Hematopoietic multipotent progenitor cell treated with erythropoietin and hydrocortisone succinate and interleukin-3 and kit ligand, for 6 days (in vitro differentiated cells): ENCODE data around the gene AUP1.

Experiments used
- DNase-seq: peaks from one replicate; pipeline ENCODE4 v3.0.0-alpha.2; 2015

Gene AUP1

GRCh38 chr2:74556159-74556558 lies 26.7 kb upstream of the AUP1 start:
- DNase-seq, result no peak

GRCh38 chr2:74555610-74556103 lies 26.2 kb upstream of the AUP1 start:
- peak; percentile 38 for DNase-seq

- peak; percentile 72 for DNase-seq
Measured at GRCh38 chr2:74554820-74555531, 25.5 kb upstream of the AUP1 start.

- DNase-seq, result peak; percentile 88
Measured at GRCh38 chr2:74553892-74554819, 24.6 kb upstream of the AUP1 start, which contains the start of the genes DOK1 and LOXL3. DOK1 (plus strand) TSS chr2:74554720; CDS start chr2:74554755, 35 bp downstream. LOXL3 (minus strand) TSS chr2:74553942; CDS start chr2:74552634, 1,308 bp downstream.

GRCh38 chr2:74552914-74553811 lies 23.7 kb upstream of the AUP1 start:
- peak; percentile 30 for DNase-seq

- DNase-seq, result no peak
Measured at GRCh38 chr2:74551942-74552913, 22.7 kb upstream of the AUP1 start.

GRCh38 chr2:74551530-74551929 lies 22.0 kb upstream of the AUP1 start:
- DNase-seq, result no peak

- DNase-seq, result no peak
Measured at GRCh38 chr2:74550231-74550630, 20.7 kb upstream of the AUP1 start.

GRCh38 chr2:74548900-74549826 lies 19.7 kb upstream of the AUP1 start:
- peak; percentile 74 for DNase-seq

GRCh38 chr2:74548285-74548899 lies 18.9 kb upstream of the AUP1 start:
- no peak for DNase-seq

GRCh38 chr2:74546004-74546403 lies 16.5 kb upstream of the AUP1 start:
- DNase-seq, result no peak

- DNase-seq, result peak; percentile 37
Measured at GRCh38 chr2:74544634-74545033, 15.1 kb upstream of the AUP1 start.

- no peak for DNase-seq
Measured at GRCh38 chr2:74542978-74543377, 13.5 kb upstream of the AUP1 start.

- DNase-seq, result no peak
Measured at GRCh38 chr2:74540291-74540690, 10.8 kb upstream of the AUP1 start.

- no peak for DNase-seq
Measured at GRCh38 chr2:74538881-74539339, 9.4 kb upstream of the AUP1 start.

- no peak for DNase-seq
Measured at GRCh38 chr2:74537140-74537539, 7.6 kb upstream of the AUP1 start.

GRCh38 chr2:74536166-74536950 lies 6.9 kb upstream of the AUP1 start:
- DNase-seq, result no peak

- no peak for DNase-seq
Measured at GRCh38 chr2:74535440-74535965, 6.0 kb upstream of the AUP1 start.
